ENCODE results near the gene MCCC2.
"Not testable (repeated sequence)": the region's sequence is repeated elsewhere in the genome, so short reads cannot be mapped to it uniquely, and the experiment has no call there.

Gene MCCC2
- 58.4 to 68.5 (median 60.0) reads per million in 3 experiments for total RNA-seq

DNA sequence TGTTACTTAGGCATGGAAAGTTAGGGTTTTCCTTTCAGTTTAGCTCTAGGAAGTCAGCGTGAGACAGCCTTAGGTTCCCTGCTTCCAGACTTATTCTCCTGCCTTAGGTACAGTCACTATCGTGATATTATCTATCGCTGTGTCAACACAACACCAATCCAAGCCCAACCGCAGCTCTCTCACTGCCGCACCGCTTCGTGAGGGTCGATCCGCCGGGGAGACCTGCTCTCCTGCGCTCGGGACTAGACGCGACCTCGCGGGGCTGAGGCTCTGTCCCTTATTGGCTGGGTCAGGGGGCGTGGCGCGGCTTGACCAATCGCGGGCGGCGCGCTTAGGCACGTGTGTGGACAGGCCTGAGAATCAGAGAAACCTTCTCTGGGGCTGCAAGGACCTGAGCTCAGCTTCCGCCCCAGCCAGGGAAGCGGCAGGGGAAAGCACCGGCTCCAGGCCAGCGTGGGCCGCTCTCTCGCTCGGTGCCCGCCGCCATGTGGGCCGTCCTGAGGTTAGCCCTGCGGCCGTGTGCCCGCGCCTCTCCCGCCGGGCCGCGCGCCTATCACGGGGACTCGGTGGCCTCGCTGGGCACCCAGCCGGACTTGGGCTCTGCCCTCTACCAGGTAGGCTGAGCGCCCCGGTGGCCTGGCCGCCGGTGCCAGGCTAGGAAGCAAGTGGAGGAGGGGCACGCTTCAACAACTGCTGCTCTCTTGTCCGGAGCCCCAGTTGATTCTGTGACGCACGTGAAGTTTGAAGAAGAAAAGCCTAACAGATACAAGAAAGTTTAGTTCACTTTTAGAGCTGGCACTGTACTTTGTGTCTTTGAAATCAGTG is at the start of gene MCCC2:
Gene MCCC2 (plus strand): TSS at position 400 of the 825 bp plus-strand sequence. CDS start 86 bp downstream, at position 486.
- peak; percentile 95 for DNase-seq

DNA sequence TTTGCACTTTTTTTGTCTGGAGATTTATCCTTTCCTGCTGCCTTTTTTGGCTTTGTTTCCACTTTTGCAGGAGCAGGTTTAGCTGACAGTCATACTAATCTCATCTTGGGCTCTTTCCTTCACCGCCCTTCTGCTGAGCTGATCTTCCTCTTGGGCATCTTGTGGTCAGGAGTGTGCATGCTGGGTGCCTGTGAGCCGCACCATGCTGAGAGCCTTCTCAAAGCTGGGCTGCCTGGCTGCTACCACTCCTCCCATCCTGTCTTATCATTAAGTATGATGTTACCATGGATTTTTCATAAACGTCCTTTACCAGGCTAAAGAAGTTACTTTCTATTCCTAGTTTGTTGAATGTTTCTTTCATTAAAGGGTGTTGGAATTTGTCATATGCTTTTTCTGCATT is 49.5 kb upstream of the MCCC2 start:
- no peak for DNase-seq

DNA sequence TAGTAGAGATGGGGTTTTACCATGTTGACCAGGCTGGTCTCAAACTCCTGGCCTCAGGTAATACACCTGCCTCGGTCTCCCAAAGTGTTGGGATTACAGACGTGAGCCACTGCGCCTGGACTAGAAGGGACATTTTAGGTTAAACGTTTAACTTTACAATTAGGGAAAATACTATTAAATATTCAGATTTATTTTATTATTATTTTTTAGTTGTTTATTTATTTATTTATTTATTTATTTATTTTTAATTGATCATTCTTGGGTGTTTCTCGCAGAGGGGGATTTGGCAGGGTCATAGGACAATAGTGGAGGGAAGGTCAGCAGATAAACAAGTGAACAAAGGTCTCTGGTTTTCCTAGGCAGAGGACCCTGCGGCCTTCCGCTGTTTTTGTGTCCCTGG is 36.3 kb upstream of the MCCC2 start:
- not testable (repeated sequence) for DNase-seq

DNA sequence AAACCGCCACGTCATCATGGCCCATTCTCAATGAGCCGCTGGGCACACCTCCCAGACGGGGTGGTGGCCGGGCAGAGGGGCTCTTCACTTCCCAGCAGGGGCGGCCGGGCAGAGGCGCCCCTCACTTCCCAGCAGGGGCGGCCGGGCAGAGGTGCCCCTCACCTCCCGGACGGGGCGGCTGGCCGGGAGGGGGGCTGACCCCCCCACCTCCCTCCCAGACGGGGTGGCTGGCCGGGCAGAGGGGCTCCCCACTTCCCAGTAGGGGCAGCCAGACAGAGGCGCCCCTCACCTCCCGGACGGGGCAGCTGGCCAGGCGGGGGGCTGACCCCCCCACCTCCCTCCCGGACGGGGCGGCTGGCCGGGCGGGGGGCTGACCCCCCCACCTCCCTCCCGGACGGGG is 35.6 kb upstream of the MCCC2 start:
- DNase-seq: not testable (repeated sequence)

DNA sequence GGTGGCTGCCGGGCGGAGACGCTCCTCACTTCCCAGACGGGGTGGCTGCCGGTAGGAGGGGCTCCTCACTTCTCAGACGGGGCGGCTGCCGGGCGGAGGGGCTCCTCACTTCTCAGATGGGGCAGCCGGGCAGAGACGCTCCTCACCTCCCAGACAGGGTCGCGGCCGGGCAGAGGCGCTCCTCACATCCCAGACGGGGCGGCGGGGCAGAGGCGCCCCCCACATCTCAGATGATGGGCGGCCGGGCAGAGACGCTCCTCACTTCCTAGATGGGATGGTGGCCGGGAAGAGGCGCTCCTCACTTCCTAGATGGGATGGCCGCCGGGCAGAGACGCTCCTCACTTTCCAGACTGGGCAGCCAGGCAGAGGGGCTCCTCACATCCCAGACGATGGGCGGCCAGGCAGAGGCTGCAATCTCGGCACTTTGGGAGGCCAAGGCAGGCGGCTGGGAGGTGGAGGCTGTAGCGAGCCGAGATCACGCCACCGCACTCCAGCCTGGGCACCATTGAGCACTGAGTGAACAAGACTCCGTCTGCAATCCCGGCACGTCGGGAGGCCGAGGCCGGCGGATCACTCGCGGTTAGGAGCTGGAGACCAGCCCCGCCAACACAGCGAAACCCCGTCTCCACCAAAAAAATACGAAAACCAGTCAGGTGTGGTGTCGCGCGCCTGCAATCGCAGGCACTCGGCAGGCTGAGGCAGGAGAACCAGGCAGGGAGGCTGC is 35.0 kb upstream of the MCCC2 start:
- not testable (repeated sequence) for DNase-seq

DNA sequence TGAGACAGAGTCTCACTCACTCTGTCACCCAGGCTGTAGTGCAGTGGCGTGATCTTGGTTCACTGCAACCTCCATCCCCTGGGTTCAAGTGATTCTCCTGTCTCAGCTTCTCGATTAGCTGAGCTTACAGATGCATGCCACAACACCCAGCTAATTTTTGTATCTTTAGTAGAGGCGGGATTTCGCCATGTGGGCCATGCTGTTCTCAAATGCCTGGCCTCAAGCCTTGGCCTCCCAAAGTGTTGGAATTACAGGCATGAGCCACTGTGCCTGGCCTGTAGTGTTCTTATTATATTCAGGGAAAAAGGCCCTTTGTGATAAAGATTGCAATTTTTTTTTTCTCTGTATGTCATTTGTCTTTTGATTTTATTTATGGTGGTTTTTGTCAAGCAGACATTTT is 24.0 kb upstream of the MCCC2 start:
- DNase-seq: no peak

DNA sequence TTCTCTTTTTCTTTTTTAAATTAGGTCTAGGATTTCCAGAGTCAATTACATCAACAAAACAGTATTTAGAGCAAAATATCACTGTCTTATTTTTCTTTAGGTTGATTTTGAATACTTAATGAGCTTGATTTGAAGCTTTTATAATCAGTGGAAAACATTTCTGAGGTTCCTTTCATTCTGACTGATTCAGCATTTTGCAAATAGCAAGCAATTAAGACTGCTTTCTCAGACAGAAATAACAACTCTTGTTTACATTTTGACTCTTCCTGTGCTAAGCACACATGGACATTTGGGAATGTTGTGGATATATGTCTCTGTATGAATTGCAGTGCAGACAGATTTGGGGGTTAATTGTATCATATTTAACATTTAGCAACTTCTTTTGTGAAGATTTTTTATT is 22.2 kb upstream of the MCCC2 start:
- DNase-seq: no peak

DNA sequence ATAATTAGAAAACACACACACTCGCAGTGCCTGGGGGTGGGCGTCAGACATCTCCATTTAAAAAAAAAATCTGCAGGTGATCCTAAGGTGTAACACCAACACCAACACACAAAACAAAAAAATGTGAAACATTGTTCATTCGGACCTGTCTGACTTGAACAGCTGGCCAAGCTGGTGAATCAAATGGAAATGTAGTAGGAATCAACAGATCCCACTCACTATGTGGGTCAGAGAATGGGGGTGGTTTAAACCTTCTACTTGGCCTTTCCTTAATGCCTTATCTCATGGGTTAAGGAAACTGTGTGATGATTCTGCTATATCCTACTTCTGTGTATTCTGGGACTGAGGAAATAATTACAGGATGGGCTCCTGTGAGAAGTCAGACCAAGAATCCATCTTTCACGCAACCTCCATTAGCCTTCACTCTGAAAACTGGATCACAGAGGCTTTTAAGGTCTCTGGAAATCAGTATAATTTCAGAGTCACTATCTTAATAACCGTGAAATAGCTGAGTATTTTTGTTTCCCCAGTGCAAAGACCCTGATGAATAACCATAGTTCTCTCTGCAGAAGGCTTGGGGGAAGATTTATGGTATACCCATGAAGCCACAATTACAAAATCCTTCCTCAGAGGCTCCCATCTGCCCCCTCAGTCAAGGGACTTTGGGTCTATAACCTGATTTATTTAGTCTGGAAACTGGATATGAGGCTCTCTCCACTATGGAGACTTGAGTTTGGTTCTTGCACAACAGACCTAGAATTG is 17.2 kb upstream of the MCCC2 start:
- no peak for DNase-seq

DNA sequence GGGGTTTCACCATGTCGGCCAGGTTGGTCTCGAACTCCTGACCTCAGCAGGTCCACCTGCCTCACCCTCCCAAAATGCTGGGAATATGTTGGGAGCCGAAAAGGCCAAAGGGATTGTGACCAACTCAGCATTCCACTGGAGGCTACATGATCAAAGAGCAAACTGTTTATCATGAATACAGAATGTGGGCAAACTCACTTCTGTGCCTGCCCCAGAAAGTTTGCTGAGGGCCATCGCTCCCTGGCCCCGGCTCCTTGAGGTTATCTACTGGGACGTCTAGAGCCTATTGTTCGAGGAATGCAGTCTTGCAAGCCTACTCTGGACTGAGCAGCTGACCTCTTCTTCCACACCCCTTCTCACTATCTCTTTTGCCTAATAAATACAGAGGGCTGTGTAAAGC is 15.3 kb upstream of the MCCC2 start:
- not testable (repeated sequence) for DNase-seq

DNA sequence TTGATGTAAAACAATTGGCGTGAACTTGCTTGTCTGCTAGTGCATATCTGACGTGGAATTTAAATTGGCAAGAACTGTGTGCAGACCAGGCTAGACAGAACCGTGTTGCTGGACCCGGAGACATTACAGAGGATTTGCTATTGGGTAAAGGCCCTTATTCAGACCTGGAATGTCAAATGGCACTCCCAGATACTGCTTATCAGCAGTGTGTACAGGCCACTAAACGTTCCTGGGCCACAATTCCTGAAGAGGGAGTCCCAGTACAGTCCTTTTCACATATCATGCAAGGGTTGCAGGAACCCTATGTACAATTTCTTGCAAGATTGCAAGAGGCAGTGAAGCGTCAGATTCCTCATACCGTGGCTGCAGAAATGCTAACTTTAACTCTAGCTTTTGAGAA is 13.5 kb upstream of the MCCC2 start:
- no peak for DNase-seq

DNA sequence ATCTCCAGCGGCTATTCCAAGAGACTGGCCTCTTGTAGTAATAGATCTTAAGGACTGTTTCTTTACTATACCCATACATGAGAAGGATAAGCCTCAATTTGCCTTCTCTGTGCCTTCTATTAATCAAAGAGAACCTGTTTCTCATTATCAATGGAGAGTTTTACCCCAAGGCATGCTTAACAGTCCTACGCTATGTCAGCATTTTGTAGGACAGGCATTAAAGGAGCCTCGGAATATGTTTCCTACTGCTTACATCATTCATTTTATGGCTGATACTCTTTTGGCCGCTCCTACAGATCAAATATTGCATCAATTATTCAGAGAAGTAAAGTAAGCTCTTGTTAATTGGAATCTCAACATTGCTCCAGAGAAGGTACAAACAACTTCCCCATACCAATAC is 11.6 kb upstream of the MCCC2 start:
- not testable (repeated sequence) for DNase-seq

DNA sequence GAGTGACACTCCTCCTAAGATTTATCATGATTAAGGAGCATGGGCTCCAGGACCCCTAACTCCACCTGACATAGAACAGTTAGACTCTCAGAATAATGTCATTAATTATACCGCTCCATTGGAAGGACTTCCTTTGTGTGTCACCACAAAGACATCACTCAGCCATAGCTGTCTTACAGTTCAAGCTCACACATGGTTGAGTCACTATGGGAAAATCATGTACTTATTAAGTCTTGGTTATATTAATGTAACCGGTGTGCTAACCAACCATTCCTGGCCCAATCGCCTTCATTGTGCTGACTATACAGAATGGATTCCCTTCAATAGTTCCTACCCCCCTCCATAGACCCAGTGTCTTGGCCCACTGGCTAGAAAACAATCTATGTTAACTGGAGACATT is 10.9 kb upstream of the MCCC2 start:
- no peak for DNase-seq

DNA sequence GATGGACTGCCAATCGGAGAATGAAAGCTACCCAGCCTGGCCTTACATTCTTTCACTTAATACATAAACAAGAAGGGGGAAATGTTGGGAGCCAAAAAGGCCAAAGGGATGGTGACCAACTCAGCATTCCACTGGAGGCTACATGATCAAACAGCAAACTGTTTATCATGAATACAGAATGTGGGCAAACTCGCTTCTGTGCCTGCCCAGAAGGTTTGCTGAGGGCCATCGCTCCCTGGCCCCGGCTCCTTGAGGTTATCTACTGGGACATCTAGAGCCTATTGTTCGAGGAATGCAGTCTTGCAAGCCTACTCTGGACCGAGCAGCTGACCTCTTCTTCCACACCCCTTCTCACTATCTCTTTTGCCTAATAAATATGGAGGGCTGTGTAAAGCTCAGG is 9.3 kb upstream of the MCCC2 start:
- not testable (repeated sequence) for DNase-seq

DNA sequence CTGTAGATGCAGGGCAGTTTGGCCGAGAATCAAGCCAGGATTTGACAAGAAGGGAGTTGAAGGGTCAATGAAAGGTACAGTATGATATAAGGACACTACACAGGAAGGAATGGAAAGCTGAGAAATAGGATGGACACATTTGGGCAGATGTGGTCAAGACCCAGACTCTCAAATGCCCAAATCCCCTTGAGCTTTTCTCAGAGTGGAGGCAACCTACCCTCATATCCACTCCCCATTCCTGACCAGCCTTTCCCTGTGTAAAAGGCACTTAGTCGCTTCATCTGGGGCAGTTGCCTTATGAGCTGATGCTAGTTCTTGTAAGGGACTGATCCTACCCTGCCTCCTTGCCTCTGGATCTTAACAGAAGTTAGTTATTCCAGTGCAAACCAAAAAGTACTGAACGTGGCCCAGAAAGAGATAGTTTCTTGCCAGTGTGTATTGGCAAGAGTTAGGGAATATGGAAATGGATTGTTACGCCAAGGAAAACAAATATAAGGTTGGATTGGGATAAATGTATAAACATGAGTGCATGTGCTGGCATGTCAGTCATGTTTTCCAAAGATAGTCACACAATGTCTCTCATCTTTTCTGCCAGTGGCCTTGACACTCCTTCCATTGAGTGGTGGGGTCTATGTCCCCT is 4.1 kb upstream of the MCCC2 start:
- no peak for DNase-seq

DNA sequence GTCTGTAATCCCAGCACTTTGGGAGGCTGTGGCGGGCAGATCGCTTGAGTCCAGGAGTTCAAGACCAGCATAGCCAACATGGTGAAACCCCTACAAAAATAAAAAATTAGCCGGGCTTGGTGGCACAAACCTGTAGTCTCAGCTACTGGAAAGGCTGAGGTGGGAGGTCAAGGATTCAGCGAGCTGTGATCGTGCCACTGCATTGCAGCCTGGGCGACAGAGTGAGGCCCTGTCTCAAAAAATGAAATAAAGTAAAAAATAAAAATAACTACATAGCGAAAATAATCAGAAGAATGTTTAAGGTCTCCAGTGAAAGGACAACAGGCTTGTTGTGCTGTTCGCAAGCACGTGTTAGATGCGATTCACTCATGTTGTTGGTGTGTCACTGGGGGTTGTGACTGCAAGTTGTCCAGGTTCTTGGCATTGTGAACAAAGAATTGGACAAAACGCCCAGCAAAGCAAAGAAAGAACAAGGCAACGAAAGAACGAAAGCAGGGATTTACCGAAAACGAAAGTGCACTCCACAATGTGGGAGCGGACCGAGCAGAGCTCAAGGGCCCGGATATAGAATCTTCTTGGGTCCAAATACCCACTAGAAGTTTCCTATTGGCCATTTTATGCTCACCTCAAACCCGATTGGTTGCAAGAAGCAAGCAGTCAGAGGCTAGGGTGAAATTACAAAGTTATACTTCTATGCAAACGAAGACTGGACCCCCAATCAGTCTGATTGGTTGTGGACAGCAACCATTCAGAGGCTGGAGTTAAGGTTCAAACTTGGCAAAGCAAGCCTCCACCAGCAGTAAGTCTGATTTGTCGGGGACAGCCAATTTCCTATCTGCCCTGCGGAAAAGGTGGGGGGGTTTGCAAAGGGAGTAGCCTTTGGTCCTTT is 844 bp upstream of the MCCC2 start:
- DNase-seq: no peak

DNA sequence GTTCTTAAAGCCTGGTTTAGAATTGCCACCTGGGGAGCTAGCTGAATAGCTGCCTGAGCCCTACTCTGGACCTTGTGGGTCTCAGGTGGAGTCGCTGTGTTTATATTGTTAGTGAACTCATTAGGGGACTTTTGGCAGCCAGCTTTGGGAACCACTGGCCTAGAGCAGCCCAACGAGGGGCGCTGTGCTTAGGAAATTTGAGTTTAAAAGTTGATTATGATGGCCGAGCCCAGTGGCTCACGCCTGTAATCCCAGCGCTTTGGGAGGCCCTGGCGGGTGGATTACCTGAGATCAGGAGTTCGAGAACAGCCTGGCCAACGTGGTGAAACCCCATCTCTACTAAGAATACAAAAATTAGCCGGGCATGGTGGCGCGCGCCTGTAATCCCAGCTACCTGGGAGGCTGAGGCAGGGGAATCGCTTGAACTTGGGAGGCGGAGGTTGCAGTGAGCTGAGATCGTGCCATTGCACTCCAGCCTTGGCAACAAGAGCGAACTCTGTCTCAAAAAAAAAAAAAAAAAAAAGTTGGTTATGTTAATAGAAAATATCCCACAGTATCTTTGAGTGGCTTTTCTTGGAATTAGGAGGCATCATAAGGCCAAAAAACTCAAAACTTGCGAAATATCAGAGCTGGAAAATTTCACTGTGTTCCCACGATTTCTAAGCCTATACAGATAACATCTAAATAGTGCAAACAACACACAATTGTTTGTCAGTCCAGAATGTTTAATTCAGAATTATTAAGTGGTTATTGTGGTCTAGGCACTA is 809 bp downstream of the MCCC2 start:
- no peak for DNase-seq

DNA sequence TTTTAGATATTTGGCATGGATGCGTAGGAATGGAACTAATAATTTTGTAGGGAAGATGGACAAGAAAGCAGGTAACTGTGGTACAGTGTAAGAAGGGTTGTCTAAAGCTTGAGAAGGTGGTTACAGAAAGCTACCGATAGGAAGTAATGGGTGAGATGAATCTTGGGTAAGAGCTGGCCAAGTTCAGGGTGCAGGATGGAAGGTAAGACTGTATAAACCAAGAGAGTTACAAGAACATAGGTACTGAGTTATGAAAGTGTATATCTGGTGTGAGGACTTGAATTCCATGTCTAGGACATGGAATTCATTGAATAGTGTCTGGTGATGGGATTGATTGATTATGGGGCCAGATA is 1.4 kb downstream of the MCCC2 start:
- no peak for DNase-seq

DNA sequence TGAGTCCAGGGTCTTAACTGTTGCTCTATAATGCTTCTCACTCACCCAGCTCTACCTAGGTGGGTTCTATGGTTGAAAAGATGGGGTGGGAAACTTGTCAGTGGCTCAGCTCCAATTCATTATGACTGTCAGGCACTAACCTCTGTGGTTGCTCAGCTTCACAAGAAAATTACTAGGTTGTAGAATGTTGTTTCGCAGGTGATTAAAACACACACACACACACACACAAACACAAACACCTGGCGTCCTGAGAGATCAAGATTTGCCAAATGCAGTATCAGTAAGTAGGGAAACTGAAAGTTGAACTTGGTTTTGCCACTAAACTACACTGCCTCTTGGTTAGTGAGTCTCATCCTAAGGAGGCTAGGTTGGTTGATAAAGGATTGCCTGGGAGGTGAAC is 2.8 kb downstream of the MCCC2 start:
- no peak for DNase-seq

DNA sequence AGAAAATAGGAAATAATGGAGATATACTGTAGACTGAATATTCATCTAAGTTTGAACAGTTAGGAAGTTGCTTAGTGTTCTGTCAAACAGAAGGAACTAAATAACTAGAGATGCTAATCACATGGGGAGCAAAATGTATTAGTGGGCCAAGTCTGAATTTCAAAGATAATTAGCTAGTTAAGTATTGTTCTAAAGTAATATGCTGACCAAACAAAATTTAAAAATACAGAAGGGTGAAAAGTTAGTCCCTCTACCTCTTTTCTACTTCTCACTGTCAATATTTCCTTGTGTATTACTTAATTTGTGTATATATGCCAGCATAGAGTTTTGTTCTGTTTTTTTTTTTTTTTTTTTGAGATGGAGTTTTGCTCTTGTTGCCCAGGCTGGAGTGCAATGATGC is 4.0 kb downstream of the MCCC2 start:
- no peak for DNase-seq

DNA sequence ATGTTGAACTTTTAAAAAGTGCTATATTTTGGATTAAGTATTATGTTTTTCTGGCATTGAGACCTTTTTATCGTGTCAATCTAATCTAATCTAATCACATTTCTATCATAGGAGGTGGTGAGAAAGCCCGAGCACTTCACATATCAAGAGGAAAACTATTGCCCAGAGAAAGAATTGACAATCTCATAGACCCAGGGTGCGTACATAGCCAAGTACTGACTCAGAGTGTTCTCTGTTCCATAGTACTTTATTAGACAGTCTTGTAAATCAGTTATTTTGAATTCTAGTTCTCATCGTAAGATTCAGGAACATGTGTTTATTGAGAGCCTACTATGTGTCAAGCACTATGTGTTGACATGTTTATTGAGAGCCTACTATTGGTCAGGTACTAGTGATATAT is 9.0 kb downstream of the MCCC2 start:
- no peak for DNase-seq

DNA sequence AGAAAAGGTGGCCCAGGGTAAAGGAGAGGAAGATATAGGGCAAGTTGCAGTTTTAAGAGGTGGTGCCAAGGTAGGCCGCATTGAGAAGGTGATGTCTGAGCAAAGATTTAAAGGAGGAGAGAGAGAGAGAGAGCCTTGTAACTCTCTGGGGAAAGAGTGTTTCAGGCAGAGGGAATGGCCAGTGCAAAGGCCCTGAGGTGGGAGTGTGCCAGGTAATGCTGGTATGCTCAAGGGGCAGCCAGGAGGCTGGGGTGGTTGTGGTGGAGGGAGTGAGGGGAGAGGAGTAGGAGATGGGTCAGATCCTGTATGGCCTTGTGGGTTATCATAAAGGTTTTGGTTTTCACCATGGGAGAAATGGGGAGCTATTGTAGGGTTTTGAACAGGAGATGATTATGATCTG is 9.9 kb downstream of the MCCC2 start:
- DNase-seq: no peak

Measured in central memory CD4-positive, alpha-beta T cell (primary cell).